Islet of Langerhans (tissue), 1 donor: ENCODE measurements around the gene TMEM131L.

Experiments
- FAIRE-seq: peaks from one replicate; lab custom pipeline; 2011; peaks lifted over from hg19 to GRCh38; lab: Jason Lieb, UNC

Gene TMEM131L

GRCh38 chr4:153521999-153522801 lies 56.0 kb downstream of the TMEM131L start:
- no peak for FAIRE-seq

DNA sequence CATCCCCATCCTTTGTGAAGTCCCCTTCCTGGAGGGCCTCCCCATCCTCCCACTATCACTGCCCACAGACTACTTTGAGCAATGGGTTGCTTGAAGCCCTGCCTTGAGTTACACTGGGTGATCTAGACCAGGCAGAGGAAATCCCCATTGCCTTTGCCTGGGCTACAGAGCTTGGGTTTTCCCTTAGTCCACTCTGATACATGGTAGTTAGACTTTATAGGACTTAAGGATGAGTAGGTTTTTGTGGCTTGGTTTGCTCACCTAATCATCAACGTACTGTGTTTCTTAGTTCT lies 56.6 kb downstream of the TMEM131L start:
- no peak for FAIRE-seq

DNA sequence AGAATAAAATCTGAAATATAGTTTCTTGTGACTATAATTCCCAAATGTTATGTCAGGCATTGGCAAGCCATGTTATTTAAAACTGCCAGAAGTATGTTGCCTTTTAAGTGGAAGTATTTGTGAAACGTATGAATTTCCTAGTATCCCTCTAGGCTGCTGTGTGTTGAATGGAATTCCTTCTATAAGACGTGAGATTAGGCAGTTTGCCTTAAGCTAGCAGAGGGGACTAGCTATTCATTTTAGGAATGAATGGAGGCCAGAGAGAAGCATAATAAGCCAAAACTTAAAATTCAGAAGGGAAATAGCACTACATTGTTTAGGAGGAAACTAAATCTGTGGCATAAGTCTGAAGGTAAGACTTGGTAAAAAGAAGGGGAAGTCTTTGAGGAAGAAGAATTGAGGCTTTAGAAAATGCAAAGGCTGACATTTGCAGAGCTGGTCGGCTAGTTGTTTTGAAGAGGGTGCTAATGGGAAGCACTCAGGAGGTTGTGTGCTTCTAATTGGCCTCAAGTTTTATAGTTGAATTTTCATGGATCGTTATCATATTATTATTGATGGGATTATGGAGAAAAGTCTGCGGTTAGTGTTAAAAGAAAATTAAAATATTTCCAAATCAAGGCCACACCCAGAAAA lies 57.1 kb downstream of the TMEM131L start:
- FAIRE-seq, result no peak

DNA sequence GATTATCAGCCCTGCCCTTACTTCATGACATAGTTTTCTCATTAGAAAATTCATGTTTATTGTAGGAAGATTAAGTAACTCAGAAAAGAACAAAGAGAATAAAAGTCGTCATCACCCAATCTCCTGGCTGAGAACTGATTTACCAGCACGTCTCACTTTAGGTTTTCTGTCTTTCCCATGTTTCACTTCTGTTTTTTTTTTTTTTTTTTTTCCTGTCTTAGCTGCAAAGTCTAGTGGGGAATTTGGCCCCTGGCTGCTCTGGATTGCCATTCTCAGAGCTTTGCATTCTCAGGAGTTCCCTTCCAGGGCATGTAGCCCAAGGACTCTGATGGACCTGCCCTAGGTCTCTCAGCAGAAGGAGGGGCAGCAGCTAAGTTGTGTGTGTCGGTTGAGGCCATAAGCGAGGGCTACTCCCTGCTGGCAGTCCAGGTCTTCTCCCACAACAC lies 57.8 kb downstream of the TMEM131L start:
- no peak for FAIRE-seq

DNA sequence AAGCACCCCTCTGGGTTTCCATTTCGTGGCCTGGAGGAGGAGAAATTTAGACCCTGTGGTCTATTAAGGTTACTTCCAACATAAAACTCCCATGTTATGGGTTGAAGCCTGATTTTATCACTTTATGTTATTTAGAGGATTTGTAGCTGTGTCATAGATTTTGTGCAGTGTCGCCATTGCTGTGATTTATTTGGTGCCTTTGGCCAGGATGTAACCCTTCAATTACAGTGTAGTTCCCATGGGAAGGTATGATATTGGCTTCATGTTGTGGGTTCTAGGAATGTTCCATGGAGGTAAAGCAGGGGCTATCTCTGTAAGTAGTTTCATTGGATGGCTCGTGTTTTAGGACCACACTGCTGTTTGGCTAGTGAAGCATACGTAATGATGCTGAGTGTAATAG lies 58.5 kb downstream of the TMEM131L start:
- no peak for FAIRE-seq

DNA sequence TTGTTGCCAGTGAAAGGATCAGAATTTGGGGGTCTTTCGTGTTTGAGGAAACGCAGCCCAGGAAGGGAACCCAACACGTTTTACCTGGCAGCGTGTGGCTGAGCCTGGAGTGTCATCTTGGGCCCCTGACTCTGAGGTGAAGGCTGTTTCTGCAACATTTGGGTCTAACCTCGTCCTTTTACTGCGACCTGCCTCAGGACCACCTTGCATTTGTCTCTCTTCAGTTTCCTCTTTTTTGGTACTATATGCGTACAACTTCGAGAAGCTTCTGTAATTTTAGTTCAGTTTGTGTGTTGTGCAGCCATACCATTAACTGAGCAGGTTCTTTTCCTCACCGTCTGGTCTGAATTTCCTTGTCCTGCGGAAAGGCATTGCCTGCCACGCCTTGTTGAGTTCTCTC lies 61.5 kb downstream of the TMEM131L start:
- no peak for FAIRE-seq

DNA sequence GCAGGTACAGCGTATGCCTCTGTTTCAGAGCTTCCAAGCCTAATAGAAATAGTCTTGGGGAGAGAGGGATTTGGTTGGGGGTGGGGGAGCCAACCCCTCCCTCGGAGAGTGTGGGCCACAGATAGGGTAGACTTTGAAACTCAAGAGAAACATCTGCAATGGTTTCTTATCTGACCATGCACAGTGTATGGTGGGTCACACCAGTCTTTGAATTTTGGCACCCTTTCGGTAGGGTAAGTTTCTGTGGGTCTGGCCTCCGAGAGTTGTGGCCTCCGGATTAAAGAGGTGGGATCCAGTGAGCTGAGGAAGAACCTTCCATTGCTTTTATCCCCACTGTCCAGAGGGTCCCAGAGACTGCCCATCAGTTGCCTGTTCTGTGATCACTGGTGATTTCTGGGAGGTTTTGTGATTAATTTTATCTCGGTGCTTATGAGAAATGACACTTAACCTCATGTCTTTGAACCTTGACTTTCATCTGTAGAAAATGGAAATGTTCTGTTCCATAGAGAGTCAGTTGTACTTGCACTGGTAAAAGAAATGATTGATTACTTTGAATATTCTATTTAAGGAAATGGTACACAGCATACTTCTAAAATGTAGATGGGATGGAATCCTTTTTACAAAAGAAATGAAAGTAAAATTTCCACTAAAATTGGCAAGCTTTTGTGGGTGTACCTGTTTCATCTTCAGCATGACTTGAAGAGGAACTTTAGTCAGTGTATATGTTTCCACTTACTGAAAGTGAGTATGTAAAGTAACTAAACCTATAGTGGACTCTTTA lies 62.7 kb downstream of the TMEM131L start:
- FAIRE-seq, result no peak

- no peak for FAIRE-seq
Observed at GRCh38 chr4:153529646-153530045, 63.5 kb downstream of the TMEM131L start.

- FAIRE-seq, result no peak
Observed at GRCh38 chr4:153530284-153530999, 64.3 kb downstream of the TMEM131L start.

GRCh38 chr4:153531000-153531358 lies 64.8 kb downstream of the TMEM131L start:
- no peak for FAIRE-seq

- FAIRE-seq, result no peak
Observed at GRCh38 chr4:153531976-153532626, 65.9 kb downstream of the TMEM131L start.

DNA sequence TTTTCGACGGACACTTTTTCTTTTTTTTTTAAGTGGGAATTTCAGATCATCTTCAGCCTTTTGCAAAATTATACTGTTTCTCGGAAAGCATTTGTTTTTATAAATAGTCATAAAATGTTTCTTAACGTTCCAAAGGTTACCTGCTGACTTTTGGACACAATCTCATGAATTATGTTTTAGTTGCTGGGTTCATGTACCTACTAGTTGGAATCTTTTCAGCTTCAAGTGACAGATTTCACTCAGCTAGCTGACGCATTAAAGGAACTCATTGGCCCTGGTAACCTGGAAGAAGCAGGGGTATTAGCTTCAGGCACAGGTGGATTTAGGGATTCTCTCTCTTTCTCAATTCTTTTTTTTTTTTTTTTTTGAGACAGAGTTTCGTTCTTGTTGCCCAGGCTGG lies 66.5 kb downstream of the TMEM131L start:
- no peak for FAIRE-seq

GRCh38 chr4:153533387-153533786 lies 67.2 kb downstream of the TMEM131L start:
- FAIRE-seq, result no peak

GRCh38 chr4:153534792-153535629 lies 68.9 kb downstream of the TMEM131L start:
- FAIRE-seq, result no peak

GRCh38 chr4:153535772-153536513 lies 69.8 kb downstream of the TMEM131L start:
- FAIRE-seq, result no peak

- no peak for FAIRE-seq
Observed at GRCh38 chr4:153537493-153537960, 71.4 kb downstream of the TMEM131L start.

GRCh38 chr4:153538487-153539357 lies 72.6 kb downstream of the TMEM131L start:
- FAIRE-seq, result no peak

- FAIRE-seq, result no peak
Observed at GRCh38 chr4:153539422-153539821, 73.3 kb downstream of the TMEM131L start.

GRCh38 chr4:153541456-153542096 lies 75.4 kb downstream of the TMEM131L start:
- no peak for FAIRE-seq
